Heart left ventricle (tissue), 13 donors: ENCODE measurements around the gene GTF2B.

Experiments
- POLR2A ChIP-seq, 2 donors: fragments of 450-650 bp; IDR thresholded peaks; one replicate each; pipeline ENCODE4 v1.6.1; 2017; ENCODE audit warnings: antibody characterized with exemption in 2 of 2, mild to moderate bottlenecking in 2 of 2, moderate library complexity in 2 of 2
- TF ChIP-seq, protein P1 (sequence below), 12 donors: fragments of 200-600 bp; sonication (generic) in 4 of 12; IDR thresholded peaks; one replicate each; pipeline versions ENCODE4 v1.5.0 to v1.8.0; 2018 to 2022; ENCODE audit warnings: antibody characterized with exemption in 12 of 12, mild to moderate bottlenecking in 5 of 12
- donor health status: ischemic (EF 13 %, LVEDD 7.1; RV severe dilation, severe dysfunction).
- donor health status: DM: no; HTN: yes; CAD: no.
- donor health status: DM: no; HTN: no; CAD: no.
- donor health status: ischemic (EF 25% LVEDD 6.9; RV normal size, moderate dysfunction).
- donor health status: ischemic (EF 25% LVEDD 5.7; RV mildly dilated, moderate dysfunction).
- donor health status: ischemic (EF 35%, LVEDD 5.7; RV mildly dilated, moderate dysfunction).
- donor health status: nonischemic (EF 11% LVEDD 7.7; RV severe dilation, severe dysfunction).
- donor health status: DM: yes; HTN: yes; CAD: no.
- donor health status: PGD.
- donor health status: ischemic (EF 29% LVEDD 5.4; RV normal size, mild dysfunction).
- donor health status: nonischemic (EF 23%, LVEDD 6.1; RV moderate dilation, normal function).

DNA sequence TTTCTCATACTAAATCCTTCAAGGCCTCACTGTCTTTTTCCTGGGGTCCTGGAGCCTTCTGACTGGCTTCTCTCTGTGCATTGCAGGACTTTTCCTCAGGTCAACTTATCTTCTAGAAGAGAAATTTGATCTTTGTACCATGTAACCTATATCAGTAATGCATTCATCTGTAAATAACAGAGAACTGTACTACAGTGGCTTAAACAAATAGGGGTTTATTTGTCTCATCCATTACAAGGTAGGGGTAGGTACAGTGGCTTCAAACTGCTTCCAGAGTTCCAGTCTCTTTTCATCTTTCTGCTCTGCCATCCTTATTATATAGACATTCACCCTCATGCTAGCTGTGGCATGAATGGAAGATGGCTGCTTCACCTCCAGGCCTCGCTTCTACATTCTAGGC, 29.5 kb upstream of the GTF2B start:
- TF ChIP-seq POLR2A (IDR thresholded peaks at IDR 0.05), result no peak
- TF ChIP-seq, protein P1, sequence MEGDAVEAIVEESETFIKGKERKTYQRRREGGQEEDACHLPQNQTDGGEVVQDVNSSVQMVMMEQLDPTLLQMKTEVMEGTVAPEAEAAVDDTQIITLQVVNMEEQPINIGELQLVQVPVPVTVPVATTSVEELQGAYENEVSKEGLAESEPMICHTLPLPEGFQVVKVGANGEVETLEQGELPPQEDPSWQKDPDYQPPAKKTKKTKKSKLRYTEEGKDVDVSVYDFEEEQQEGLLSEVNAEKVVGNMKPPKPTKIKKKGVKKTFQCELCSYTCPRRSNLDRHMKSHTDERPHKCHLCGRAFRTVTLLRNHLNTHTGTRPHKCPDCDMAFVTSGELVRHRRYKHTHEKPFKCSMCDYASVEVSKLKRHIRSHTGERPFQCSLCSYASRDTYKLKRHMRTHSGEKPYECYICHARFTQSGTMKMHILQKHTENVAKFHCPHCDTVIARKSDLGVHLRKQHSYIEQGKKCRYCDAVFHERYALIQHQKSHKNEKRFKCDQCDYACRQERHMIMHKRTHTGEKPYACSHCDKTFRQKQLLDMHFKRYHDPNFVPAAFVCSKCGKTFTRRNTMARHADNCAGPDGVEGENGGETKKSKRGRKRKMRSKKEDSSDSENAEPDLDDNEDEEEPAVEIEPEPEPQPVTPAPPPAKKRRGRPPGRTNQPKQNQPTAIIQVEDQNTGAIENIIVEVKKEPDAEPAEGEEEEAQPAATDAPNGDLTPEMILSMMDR (IDR thresholded peaks at IDR 0.05), result no peak
